Activated CD8-positive, alpha-beta memory T cell treated with anti-CD3 and anti-CD28 coated beads, Interleukin-2, amount 50 U/mL, for 1 hour (primary cell): ENCODE data around the gene SLC25A14.
"Not testable (repeated sequence)": the region's sequence is repeated elsewhere in the genome, so short reads cannot be mapped to it uniquely, and the experiment has no call there.

ENCODE experiments used
- DNase-seq: peaks from one replicate; pipeline ENCODE4 v3.0.0-alpha.2; 2020; ENCODE audit errors: extremely low read depth

SLC25A14 gene

DNA sequence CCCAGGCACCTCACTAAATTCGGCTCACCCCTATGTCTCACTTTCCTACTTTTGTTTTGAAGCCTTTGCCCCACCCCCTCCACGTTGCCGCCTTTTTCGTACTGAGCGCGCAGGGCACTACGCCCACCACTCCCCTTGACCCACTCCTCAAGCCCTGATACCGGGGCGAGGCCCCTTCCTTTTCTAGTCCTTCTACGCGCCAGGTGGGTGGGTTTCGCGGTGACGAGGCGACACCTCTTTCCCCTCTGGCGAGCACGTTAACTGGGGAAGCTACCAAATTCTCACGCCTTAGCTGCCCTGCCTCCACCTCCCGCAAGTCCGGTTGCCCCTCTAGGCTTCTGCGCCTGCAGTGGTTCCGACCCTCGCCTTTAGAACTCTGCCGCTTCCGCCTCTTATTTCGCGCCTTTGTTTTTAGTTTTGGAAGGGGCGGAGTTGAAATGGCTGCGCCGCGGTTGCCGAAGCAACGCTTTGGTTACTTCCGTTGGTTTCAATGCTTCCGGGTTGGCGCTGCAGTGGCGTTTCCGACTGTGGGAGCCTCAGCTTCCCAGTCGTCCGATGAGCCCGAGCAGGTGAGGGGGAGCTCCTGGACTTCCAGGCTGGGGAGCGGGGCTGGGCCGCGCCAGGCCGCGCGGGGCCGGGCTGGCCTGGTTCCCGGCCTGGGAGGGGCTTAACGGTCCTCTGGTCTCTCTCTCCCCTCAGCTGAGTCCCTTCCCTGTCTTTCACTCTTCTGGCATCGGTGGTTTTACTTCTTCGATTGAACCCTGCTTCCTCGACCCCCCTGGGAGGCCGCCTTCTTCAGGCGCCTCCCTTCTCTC is at the start of gene SLC25A14:
Gene SLC25A14, plus strand, starts transcription at position 512 of the 815 bp plus-strand sequence. CDS start 360 bp downstream, outside the sequence.
- DNase-seq: peak; percentile 22

DNA sequence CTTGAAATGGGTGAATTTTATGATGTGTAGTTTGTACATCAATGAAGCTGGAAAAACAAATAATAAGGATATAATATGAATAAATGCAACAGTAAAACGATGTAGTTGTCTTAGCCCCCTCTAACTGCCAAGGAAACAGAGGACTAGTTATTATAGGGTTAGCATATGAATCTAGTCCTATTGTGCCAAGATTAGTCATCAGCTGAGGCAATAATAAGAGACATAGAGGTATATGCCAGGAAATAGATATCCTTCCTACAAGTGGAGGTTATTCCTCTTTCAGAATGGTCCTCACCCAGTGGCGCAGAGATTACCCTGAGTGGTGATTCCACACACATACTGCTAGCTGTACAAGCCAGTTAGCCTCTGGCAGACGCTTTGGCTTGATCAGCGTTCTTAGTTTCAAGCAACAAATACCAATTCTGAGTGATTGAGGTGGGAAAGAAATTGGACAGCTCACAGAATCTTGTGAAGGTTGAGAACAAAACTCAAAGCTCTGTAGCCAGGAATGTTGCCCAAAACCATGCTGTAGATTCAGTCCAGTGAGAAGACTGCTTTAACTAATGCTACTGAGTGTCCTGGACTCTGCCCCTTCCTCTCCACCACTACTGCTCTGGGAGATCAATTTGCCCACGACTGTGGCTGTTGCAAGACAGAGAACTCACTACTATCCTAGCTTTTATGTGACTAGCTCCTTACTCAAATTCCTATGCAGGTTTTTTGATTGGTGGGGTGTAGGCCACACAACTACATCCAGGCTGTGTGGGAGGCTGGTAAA is 44.0 kb upstream of the SLC25A14 start:
- DNase-seq: no peak

DNA sequence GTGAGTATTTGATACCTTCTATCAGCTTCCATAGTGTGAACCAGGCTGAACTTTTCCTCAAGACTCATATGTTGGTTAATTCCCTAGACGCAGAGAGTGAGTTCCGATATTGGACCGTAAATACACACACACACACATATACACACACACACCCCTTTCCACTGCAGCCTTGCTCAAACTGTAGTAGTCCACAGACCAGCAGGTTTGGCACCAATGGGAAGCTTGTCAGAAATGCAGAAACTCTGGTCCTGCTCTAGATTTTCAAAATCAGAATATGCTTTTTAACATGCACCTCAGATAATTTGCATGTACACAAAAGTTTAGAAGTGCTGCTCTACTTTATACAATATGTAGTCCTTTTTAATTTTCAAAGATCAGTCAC is 43.4 kb upstream of the SLC25A14 start:
- no peak for DNase-seq

DNA sequence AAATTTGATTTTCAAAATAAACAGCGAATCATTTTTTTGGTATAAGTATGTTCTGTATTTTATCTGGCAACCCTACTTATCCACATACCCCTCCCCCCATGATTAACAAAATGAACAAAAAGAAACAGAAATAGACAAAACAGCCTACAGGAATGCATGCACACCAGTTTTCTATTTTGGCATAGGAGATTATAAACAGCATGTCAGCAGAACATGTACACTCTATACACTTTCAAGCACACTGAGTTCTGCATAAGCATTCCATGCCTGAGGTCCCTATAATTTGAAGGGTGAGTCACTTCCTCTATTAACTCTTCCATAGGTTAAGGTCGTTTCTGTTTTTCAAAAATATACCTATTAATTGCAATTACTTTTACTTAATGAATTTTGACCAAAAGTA is 43.0 kb upstream of the SLC25A14 start:
- DNase-seq: no peak

DNA sequence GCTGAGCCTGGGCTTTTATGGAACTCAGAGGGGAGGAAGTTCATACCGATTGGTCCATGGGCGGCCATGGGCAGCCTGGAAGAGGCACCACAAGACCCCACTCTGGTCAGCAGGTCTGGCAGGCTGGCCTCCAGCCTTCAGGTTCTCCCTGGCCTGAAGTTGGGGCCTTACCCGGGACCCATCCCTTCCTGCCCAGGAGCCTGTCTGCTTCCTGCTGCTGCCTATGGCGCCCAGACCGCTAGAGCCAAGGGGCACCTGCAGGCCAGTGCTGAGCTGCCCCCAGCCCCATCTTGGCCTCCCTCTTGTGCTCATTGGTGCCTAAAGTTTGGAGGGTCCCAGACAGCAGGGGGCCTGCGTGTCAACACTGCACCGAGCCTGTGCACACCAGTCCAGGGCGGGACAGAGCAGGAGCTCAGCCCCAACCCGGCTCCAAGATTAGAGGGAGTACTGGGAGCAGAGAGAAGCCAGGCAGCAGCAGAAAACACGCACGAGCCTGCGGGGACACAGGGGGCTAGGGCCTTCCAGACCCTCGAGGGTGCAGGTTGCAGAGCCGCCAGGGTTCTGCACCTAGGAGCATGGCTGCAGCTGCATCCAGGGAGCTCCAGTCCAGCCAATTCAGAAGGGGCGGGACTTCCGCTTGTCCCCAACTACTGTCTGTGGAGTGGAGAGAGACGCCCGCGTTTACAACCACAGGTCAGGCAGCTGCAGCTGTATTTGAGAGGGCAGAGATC is 40.3 kb upstream of the SLC25A14 start:
- DNase-seq: no peak

DNA sequence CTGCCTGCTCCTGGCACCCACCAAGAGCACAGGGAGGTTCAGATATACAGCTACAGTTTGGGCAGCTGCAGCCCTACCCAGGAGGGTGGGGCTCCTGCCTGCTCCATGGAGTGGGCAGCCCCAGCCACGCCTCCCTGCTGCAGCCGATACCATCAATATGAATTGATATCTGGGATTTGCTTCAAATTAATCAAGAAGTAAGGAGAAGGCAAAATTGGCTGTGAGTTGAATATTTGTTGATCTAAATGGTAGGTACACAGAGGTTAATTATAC is 39.8 kb upstream of the SLC25A14 start:
- DNase-seq: no peak

DNA sequence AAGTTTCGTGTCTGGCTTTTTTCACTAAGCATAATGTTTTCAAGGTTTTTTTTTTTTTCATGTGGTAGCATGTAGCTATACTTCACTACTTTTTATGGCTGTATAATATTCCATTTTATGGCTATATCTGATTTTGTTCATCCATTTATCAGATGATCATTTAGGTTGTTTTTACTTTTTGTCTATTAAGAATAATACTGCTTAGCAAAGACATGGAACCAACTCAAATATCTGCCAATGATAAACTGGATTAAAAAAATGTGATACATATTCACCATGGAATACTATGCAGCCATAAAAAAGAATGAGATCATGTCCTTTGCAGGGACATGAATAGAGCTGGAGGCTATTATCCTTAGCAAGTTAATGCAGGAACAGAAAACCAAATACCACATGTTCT is 38.3 kb upstream of the SLC25A14 start:
- no peak for DNase-seq

GRCh38 chrX:130301977-130302376 is 37.7 kb upstream of the SLC25A14 start:
- no peak for DNase-seq

DNA sequence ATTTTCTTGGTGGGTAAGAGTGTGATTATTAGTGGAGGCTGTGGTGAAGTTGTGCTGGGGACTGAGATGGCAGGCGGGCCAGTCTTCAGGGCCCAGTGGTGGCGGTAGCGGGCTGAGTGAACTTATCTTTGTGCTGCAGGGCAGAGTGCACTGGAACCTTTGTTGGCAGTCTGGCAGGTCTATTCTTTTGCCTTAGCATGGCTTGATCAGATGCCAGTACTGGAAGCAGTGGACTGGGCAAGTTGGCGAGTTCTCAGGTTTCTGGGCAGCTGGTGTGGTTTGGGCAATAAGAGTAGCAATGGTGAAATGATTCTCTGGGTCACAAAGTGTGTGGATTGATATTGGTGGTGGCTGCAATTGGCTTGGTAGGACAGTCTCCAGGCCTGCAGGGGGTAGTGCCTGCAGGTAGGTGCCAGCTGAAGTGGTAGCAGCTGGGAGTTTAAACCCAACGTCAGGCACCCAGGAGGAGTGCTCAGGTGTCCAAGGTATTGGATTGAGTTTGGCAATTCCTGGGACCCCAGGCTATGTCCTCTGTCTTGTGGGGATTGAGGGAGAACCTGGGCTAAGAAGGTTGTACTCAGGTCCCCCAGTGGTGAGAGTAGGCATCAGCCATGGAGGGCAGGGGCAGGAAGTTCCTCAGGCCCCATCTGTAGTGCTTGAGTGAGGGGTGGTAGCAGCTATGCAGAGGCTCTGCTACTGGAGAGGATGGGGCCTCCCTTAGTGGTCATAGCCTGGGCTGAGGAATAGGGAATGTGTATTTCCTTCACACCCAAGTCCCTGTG is 34.9 kb upstream of the SLC25A14 start:
- no peak for DNase-seq

DNA sequence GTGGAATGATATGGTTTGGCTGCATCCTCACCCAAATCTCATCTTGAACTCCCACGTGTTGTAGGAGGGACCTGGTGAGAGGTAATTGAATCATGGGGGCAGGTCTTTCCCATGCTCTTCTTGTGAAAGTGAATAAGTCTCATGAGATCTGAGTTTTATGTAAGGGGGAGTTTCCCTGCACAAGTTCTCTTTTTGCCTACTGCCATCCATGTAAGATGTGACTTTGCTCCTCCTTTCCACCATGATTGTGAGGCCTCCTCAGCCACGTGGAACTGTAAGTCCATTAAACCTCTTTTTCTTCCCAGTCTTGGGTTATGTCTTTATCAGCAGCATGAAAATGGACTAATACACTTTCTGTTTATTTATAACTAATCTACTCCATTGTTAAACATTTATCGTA is 19.8 kb upstream of the SLC25A14 start:
- DNase-seq: not testable (repeated sequence)

GRCh38 chrX:130321550-130321949 is 18.2 kb upstream of the SLC25A14 start:
- DNase-seq: no peak

DNA sequence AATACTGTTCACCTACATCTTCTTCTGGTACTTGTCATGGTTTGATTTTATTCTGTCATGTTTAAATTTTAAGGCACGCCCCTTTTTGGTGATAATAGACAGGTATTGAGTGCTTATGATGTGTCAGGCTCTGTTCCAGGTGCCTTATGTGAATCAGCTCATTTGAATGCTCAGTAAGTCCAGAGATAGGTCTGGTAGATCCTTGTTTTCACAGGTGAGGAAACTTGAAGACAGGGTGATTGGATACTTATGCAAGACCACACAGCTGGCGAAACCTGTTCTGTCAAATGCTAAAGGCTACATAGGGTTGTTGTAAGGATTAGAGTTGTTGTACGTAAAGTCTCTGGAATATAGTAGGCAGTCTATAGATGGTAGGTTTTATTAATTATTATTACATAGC is 9.6 kb upstream of the SLC25A14 start:
- no peak for DNase-seq

- DNase-seq: no peak
Measured at GRCh38 chrX:130330706-130331105, 9.0 kb upstream of the SLC25A14 start.

GRCh38 chrX:130336531-130336930 is 3.2 kb upstream of the SLC25A14 start:
- no peak for DNase-seq

- not testable (repeated sequence) for DNase-seq
Measured at GRCh38 chrX:130338869-130339268, 850 bp upstream of the SLC25A14 start.

- no peak for DNase-seq
Measured at GRCh38 chrX:130340271-130340670, 552 bp downstream of the SLC25A14 start.

DNA sequence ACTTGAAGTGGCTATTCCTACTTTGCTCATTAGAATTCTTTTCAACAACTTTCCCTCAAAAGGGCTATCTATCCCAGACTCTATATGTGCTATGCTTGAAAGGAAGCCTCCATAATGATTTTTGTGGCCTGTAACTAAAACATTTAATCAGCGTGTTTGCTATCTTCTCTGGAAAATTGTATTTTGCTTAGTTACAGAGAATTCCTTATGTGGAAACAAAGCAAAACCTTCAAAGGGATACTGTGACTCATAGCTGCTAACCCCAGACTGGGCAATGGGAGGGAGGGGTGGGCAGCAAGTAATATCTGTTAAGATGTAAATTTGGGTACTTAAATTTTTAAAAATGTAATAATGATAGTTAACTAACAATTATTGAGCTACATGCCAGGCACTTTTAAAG is 3.7 kb downstream of the SLC25A14 start:
- DNase-seq: no peak

DNA sequence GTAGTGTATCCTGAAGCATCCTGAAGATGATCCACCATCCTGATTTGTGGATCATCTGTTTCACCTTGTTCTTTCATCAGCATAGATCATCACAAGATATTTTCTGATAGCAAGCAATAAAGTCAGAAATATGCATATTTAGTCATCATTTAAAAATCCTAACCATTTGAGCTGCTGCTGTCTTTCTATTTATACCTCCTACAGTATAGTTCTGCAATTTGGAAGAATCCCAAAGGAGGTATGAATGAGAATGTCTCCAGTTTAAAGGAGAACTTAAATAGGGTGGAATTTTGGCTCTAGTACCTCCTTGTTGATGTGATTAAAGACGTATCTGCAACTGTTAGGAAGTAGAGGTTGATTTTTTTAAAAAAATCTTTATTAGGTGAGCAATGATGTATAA is 7.6 kb downstream of the SLC25A14 start:
- no peak for DNase-seq

GRCh38 chrX:130351567-130351966 is 11.8 kb downstream of the SLC25A14 start:
- DNase-seq: no peak

- DNase-seq: not testable (repeated sequence)
Measured at GRCh38 chrX:130352050-130352449, 12.3 kb downstream of the SLC25A14 start.

GRCh38 chrX:130376077-130376476 is 36.4 kb downstream of the SLC25A14 start:
- DNase-seq: no peak
